Activated effector memory CD4-positive, alpha-beta T cell treated with Interleukin-2 at 50 U/mL for 16 hours (primary cell): ENCODE measurements around the gene CLCN4.

Source experiments
- DNase-seq: peaks from one replicate; pipeline ENCODE4 v3.0.0-alpha.2; 2020

Gene CLCN4

DNA sequence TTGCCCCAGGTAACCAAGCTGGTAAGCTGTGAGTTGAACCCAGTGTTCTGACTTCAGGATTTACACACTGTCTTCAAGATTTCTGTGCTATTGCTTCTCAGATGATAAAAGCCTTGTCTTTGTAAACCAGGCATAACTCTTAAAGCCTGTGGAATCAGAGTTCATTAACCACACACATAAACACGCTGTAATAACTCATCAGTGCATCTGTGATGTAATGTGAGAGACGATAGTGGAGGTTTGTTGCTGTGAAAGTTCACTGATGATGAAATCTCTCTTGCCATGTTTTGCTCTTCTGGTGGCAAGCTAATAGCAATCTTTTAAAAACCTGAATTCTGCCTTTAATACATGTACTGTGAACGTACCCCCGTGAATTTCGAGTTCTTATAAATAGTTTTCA lies 41.5 kb downstream of the CLCN4 start:
- no peak for DNase-seq

DNA sequence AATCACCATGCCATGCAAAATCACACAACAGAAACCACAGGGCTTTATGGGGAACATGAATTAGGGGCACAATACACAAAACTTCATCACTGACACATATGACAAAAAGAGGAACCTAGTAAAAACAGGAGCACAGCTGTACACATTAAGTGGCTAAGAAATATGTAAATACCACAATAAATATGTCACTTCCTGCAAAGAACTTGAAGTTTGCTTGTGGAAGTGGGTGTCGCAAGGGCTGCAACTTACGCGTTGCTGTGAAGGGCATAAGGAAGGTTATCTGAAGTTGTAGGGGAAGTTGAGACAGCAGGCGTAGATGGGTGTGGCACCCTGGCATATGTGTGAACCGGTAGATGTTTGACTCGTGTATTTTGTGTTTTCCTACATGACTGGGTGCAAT lies 42.4 kb downstream of the CLCN4 start:
- no peak for DNase-seq

DNA sequence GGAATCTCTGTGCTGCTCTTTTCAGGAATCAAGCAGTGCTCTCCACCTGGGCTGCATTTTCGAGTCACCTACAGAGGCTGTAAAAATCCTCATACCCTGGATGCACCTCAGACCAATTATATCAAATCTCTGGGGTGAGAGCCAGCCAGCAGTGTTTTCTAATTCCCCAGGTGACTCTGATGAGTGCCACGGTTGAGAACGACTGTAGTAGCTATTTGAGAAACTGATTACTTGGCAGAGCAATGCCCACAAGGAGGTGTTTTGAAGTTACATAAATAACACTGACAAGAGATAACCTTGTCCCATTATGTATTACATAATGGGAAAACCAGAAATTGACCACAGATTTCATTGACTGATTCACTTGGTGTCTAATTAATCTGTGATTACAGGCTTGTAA lies 46.8 kb downstream of the CLCN4 start:
- DNase-seq: no peak

DNA sequence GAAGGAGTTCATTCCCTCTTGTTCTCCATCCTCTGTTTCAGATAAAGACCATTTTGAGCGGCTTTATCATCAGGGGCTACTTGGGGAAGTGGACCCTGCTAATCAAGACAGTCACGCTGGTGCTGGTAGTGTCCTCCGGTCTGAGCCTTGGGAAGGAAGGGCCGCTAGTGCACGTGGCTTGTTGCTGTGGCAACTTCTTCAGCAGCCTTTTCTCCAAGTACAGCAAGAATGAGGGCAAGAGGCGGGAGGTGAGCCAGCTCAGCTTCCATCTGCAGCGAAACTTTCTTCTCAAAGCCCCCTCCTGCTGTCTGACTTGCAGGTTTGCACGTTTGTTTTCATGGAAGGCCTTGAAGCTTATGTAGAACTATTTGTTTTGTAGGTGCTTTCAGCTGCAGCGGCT lies 49.5 kb downstream of the CLCN4 start:
- DNase-seq: no peak

DNA sequence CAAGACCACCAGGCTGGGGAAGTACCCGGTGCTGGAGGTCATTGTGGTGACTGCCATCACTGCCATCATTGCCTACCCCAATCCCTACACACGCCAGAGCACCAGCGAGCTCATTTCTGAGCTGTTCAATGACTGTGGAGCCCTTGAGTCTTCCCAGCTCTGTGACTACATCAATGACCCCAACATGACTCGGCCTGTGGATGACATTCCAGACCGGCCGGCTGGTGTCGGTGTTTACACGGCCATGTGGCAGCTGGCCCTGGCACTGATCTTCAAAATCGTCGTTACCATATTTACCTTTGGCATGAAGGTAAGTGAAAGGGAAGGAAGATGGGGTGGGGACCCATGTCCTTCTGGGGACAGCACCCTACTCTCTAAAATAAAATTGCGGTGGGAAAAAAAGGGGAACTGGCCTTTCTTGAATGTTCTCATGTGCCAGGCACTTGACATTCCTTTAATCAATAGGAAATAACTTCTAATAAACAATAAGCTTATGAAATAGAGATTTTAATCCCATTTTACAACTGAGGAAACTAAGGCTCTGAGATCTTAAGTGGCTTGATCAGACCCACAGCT lies 51.6 kb downstream of the CLCN4 start:
- DNase-seq: no peak

DNA sequence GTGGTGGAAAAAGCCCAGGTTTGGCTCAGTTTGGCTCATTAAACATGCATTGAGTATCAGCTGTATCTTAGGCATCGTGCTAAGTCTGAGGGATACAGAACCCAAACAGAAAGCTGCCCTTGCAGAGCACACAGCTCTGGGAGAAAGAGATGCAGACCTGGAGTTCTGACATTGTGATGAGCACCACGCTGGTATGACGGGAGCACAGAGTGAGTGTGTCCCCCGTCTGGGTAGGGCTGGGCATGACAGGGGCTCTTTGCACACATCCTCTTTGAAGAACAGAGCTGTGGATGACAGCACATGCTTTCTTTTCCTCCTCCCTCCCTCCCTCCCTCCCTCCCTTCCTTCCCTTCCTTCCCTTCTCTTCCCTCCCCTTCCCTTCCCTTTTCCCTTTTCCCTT lies 52.2 kb downstream of the CLCN4 start:
- DNase-seq: no peak

DNA sequence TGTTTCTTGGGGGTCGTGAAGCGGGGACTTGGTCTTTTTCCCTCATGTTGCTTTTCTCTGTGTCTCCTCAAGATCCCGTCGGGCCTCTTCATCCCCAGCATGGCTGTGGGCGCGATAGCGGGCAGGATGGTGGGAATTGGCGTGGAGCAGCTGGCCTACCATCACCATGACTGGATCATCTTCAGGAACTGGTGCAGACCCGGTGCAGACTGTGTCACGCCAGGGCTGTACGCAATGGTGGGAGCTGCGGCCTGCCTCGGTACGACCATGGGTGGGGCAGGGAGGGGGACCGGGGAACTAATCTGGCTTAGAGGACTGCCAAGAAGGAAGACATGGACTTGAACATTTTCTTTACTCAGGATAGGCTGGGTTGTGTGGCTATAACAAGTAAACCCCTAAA lies 55.6 kb downstream of the CLCN4 start:
- DNase-seq: no peak

DNA sequence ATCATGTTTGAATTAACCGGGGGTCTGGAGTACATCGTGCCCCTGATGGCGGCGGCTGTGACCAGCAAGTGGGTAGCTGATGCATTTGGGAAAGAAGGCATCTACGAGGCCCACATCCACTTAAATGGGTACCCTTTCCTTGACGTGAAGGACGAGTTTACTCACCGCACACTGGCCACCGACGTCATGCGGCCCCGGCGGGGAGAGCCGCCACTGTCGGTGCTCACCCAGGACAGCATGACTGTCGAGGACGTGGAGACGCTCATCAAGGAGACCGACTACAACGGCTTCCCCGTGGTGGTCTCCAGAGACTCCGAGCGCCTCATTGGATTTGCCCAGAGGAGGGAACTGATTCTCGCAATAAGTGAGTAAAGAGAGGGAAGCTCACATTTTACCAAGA lies 56.9 kb downstream of the CLCN4 start:
- no peak for DNase-seq

DNA sequence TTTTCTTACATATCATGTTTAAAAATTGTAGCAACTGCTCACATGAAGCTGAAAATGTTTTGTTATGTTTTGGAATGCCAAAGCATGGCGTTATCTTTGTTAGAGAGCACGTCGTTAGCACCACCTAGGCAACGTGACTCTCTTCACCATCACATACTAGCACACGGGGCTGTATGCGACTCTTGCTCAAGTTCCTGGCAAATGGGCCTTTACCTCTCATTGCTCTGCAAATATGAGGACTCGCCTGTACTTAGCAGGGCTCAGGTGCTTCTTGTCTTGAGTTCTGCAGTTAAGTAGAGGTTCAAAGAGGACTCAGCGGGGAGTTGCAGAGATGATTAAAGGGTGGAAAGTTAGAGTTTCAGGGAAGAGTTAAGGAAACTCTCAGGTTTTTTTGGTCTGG lies 59.4 kb downstream of the CLCN4 start:
- DNase-seq: no peak

DNA sequence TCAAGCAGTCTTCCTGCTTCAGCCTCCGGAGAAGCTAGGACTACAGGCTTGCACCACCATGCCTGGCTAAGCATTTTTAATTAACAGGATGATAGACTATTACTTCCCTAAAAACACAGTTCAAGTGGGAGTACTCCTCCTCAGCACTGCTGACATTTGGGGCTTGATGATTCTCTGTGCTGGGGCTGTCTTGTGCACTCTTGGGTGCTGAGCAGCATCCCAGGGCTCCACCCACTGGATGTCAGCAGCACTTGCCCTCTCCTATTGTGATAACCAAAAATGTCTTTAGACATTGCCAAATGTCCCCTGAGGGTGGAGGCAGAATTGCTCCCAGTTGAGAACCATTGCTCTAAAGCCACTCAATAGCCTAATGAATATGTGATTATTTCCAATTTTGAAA lies 60.4 kb downstream of the CLCN4 start:
- no peak for DNase-seq

DNA sequence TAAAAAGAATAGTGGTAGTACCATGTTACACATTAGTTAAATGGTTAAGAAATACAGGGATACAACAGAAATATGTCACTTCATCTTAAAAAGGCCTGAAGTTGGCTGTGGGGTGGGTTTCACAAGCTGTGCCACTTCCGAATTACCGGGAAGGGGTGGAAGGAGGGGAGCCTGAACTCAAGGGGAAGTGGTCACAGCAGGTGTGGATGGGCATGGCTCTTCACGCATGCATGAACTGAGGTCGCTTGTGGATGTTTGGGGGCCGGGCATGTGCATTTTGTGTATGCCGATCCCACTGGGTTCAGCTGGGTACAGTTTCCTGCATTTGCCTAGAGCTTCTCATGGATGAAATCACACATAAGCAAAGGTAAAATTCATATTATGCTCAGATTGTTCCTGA lies 64.9 kb downstream of the CLCN4 start:
- no peak for DNase-seq

DNA sequence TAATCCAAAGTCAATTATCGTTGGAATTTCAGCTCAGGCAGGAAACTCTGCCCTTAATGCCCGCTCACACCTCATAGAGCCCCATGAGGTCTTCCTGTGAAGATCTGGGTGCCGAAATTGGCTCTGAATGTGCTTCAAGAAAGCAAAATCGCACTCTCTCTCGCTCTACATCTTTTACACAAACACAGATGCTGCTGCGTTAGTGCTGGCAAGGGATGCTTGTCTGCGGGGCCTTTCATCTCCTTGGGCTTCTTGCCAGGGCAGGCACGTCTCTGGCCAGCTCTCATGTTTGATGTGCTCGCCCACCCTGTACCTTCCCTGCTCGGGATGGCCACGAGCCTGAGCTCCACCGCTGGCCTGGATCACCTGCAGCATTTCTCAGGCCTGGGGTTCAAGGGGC lies 66.5 kb downstream of the CLCN4 start:
- DNase-seq: no peak

DNA sequence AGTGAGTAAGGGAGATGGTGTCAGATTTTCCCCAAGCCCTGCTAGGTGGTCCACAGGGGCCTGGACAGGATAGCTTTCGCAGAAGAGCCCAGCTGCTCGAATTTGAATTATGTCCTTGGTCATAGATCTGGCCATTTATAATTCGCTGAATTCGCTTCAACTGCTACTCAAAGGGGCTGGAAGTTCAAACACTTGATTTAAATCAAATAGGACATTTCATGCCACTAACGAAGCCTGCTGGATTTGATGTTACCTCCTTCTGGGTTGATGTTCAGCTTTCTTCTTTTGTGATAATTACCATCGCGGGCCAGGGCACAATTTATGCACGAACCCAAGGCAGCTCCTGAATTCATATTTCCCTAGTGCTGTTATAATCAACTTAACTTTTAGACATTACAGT lies 67.0 kb downstream of the CLCN4 start:
- DNase-seq: no peak

DNA sequence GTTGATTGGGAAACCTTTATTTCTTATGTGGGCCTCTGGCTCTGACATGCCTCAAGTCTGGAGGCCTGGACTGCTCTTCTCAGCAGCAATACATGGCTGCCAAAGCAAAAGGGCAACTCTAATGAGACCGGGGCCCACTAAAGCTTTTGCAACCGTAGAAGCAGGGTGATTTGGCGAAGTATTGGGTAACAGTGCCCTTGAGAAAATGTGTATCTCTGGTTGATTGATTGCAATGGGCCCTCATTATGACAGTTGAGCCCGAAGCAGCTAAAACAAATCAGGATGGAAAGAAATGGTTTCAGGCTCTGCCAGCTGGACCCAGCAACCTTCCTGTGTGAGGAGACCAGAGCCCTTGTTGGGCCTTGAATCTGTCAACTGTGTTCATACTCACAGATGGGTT lies 73.4 kb downstream of the CLCN4 start:
- DNase-seq: no peak

DNA sequence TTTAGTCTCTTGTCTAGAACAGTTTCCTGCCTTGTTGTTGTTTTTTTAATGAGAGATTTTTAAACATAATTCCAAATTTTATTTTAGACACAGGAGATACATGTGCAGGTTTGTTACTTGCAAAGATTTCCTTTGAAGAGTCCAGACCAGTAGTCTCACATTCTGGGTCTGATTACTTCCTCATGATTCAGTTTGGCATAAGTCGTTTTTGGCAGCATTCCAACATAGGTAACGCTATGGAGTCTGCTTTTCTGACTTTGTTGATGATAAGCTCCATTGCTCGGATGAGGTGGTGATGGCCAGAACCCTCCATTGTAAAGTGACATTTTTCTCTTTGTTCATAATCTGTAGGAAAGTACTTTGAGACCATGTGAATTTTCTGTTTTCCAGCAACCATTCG lies 74.7 kb downstream of the CLCN4 start:
- no peak for DNase-seq

DNA sequence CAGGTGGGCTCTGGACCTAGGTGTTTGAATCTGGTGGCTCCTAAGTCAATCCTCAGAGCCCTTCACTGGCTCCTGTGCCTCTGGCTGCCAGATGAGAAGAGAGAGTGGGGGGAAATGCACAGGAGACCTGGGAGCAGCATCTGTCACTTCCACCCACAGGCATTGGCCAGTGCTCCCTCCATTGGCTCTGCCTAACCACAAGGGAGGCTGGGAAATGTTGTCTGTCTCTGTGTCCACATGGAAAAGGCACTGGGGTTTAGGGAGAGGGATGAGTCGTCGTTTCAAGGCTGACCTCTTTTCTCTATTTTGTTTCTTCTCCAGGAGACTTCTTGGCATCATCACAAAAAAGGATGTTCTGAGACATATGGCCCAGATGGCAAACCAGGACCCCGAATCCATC lies 76.4 kb downstream of the CLCN4 start:
- no peak for DNase-seq

DNA sequence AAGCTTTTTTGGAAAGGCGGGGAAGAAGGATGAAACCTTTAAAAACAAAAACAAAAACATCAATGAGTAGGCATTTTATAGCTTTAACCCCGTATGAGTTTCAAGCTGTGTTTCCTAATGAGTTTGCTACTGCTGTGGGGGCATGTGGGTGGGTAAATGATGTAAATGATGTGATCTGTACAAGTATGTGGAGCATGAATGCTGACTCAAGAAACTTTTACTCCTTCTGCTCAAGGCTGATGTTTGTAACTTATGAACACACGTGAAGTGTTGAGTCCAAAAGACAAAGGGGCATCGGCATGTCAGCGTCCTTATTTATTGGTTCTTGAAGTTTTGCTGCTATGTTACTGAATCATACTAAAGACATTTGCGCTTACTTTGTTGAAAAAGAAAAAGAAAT lies 76.9 kb downstream of the CLCN4 start:
- DNase-seq: no peak

DNA sequence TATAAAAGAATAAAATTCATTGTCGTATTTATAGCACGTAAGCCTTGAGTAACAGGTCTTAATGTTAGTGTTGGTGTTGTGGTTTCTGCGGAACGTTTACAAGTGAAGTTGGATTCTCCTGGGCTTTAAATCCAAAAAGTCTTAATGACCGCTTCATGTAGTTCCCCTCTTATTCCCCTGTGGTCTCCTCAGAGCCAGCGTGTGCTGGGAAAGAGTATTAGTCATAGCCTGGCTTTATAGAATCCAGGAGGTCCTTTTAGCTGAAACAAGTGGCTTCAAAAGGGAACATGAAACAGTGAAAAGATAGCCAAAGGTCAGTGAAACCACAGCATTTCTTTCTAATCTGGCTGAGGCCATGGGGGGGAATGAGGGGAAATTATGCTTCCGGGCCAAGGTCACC lies 79.1 kb downstream of the CLCN4 start:
- no peak for DNase-seq

DNA sequence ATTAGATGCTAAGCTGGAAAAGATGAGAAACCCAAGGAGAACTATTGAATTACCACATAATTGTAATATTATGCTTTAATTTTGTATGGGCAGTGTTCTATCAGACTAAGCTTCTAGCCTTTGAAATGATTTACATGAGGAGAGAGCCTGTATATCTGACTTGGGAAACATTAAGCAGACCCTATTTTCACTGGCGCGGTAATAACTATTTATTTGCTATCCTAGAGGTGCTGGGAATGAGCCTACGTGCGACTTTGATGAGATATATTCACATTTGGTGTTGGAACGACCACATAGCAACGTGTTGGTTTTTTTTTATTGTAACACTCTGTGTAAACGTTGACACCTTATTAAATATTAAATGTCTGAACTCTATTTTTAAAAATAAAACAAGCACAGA lies 80.5 kb downstream of the CLCN4 start:
- no peak for DNase-seq

DNA sequence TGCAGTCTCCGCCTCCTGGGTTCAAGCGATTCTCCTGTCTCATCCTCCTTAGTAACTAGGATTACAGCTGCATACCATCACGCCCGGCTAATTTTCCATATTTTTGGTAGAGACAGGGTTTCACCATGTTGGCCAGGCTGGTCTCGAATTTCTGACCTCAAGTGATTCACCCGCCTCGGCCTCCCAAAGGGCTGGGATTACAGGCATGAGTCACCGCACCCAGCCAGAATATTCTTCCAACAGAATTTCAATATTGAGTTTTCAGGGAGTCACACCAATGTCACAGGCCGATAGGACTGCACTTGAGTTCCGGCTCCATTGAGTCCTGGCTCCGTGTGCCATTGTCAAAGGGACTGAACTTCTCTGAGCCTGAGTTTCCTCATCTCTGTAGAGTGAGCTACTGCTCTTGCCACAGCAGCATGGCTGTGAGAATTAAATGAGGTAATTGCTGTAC lies 82.9 kb downstream of the CLCN4 start:
- no peak for DNase-seq

DNA sequence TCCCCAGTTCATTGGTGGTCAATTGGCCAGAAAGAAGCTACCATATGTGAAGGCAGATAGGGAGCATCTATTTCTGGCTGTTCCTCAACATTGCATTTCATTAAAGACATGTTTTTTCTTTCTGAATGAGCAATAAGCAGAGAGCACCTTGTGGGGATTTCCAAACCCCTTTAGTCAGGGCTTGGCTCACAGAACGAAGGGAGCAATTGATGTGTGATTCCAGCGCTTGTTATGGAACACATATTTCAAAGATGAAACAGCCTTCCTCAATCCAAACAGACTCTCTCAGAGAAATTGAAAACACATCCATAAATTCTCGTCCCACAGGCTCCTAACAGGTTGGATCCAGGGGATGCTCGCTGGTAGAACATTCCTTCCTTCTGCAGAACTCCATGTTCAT lies 84.1 kb downstream of the CLCN4 start:
- DNase-seq: no peak

DNA sequence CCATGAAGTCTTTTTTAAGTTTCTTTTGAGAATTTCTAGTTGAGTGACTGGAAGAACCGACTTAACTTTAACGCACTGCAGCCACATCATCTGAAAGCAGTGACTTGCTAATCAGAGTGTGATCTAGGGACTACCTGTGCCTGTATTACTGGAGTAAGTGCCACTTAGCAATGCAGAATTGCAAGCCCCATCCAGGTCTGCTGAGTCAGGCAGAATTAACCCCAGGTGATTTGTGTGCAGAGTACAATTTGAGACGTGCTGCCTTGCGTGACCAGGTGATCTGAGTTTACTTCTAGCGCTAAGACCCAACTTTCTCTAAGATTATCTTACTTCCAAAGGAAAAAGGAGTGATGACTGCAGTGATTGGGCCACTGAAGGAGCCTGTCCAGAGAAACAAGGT lies 85.3 kb downstream of the CLCN4 start:
- DNase-seq: no peak

DNA sequence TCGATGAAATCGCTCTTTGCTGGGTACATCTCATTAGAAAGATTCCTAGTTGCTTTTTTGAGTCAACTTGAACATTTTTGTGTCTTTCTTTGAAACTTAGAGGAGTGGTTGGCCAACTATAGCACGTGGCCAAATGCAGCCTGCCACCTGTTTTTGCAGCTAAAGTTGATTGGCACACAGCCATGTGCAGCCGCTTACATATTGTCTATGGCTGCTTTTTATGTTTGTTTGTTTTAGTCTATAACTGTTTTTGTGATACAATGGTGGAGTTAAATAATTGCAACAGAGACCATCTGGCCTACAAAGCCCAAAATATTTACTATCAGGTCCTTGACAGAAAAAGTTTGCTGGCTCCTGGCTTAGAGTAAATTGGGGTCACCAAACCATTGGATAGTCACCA lies 86.3 kb downstream of the CLCN4 start:
- no peak for DNase-seq

DNA sequence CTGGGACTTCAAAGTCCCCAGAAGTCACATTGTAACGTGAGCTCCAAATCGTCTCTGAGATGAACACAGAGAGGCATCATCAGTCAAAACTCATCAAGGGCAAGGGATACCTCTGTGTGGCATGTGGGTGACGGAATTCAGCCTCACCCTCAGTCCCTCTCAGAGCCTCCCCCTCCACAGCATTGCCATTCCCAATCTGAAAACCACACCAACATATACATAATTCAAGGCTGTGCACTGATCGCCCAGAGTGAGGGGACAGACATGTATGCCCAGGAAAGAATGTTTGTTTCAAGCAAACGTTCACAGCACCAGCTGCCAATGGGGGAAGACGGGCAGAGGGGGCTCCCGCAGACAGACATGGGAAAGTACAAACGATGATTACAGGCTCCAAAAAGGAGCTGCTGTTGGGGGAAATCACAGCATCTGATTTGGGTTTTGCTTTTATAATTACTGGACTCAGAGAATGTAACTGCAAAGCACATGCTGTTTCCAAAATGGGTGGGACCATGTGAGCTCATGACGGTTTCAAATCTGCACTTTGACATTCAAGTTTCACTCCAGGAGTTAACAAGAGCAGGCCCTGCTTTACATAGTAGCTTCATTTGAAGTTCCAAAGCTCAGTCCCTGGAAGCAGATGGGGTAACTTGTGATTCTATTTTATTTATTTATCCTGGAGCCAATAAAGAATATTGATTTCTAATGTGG lies 88.3 kb downstream of the CLCN4 start:
- DNase-seq: no peak

DNA sequence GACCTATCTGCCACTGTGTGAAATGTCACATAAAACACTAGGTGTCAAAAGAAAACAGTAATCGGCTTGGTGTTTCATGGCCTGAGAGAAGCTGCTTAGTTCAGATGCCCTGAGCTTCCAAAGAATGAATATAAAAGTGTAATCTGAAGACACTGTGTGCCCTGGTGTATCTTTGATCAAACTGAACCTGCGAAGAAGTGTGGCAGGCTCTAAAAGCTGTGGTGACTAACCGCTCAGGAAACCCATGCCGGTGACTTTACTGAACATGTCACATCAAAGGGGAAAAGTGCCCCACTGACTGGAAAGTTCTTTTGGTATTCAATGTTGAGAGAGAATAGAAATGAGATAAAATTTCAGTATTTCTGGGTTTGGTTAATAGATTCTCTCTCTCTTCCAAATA lies 89.1 kb downstream of the CLCN4 start:
- DNase-seq: no peak
